ENCODE measurements around the gene HRK. TPM values are rescaled to one million over a fixed set of nuclear protein-coding genes. Genes with fewer than 3 reads are reported as not detected.

HRK gene
- total RNA-seq, 1 experiment from 2014 or later, result not detected

DNA sequence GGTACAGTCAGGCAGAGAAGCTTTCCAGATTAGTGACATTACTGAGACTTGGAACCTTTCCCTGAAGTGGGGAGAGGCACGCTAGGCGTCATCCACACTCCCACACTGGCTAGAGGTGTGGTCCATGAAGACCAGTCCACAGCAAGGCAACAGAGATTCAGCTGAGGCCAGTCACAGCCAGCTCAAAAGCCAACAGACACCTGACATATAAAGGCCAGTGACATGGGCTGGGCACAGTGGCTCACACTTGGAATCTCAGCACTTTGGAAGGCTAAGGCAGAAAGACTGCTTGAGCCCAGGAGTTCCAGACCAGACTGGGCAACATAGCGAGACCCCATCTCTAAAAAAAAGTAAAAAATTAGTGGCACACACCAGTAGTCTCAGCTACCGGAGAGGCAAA is 10.9 kb downstream of the HRK start:
- no peak for DNase-seq (ENCODE audit: low spot score)

DNA sequence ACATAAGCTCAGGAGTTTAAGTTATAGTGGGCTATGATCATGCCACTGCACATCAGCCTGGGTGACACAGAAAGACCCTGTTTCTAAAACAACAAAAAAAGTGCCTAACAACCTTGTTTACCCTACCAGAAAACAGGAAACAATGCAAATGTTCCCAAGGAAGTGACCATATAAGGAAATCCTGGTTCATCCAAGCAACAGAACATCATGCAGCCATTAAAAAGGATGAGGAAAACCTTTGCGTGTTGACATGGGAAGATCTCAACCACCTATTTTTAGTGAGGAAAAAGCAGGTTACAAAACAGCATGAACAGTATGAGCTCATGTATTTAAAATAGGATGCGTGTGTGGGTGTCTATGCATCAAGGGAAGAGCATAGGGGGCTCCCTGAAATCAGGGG is 13.7 kb downstream of the HRK start:
- no peak for DNase-seq (ENCODE audit: low spot score)

GRCh38 chr12:116864371-116865160 is 16.7 kb downstream of the HRK start:
- no peak for DNase-seq (ENCODE audit: low spot score)

GRCh38 chr12:116863275-116863767 is 17.9 kb downstream of the HRK start:
- peak; percentile 41 for DNase-seq (ENCODE audit: low spot score)

DNA sequence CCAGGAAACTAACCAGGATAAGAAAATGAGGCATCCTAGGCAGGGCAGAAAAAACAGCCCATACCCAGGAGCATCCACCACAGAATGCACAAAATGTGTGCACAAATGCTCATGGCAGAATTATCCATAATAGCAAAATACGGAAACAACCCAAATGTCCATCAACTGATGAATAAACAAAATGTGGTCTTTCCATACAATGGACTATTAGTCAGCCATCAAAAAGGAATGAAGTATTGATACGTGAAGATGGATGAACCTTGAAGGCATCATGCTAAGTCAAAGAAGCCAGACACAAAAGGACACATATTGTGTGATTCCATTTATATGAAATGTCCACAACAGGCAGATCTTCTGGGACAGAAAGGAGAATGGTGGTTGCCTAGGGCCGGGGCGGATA is 19.1 kb downstream of the HRK start:
- DNase-seq (ENCODE audit: low spot score), result no peak

GRCh38 chr12:116861320-116861719 is 19.9 kb downstream of the HRK start:
- no peak for DNase-seq (ENCODE audit: low spot score)

- DNase-seq (ENCODE audit: low spot score), result no peak
Measured at GRCh38 chr12:116860263-116860662, 21.0 kb downstream of the HRK start.

DNA sequence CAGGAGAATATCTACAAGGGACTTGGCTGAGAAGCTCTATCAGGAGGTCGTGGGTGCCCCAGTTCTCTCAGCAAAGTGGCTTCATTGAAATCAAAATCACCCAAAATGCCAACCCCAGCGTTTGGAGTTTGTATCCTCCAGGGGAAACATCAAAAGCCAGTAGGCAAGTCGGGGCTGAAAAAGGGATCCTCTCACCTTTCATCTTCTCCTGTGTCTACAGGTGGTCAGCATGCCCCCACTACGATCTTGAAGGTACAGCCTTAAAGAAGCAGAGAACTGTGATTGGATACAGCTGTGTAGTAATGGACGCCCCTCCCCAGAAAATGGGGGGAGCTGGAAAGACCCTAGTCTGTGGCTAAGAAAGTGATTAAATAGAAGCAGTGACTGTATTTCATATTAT is 22.2 kb downstream of the HRK start:
- DNase-seq (ENCODE audit: low spot score), result no peak

GRCh38 chr12:116856729-116857128 is 24.5 kb downstream of the HRK start:
- DNase-seq (ENCODE audit: low spot score), result no peak

GRCh38 chr12:116855744-116856470 is 25.3 kb downstream of the HRK start:
- no peak for DNase-seq (ENCODE audit: low spot score)

DNA sequence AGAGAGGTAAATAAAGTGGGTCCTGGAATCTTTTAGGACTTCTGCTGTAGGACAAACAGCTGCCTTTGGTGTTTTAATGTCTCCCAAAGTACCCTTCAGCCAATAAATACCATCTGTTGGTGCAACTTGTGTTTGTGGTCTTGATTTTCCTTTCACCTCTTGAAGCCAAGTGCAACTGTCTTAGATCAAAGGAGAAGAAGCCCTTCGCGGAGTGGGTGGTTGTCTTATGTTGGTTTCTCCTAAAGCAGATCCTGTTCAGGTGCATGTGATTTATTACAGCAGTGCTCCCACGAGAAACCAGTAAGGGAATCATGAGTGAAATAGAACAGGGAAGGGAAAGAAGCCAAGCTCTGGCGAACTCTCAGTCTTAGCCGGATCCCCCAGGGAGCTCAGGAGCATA is 27.7 kb downstream of the HRK start:
- no peak for DNase-seq (ENCODE audit: low spot score)

DNA sequence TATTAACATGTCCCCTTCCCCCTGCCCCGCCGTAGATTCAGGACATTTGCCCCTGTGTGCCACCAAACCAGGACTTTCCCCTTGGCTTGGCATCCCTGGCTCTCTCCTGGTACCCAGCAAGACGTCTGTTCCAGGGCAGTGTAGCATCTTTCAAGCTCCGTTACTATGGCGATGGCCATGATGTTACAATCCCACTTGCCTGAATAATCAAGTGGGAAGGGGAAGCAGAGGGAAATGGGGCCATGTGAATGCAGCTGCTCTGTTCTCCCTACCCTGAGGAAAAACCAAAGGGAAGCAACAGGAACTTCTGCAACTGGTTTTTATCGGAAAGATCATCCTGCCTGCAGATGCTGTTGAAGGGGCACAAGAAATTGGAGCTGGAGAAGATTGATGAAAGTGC is 28.9 kb downstream of the HRK start:
- DNase-seq (ENCODE audit: low spot score), result no peak

DNA sequence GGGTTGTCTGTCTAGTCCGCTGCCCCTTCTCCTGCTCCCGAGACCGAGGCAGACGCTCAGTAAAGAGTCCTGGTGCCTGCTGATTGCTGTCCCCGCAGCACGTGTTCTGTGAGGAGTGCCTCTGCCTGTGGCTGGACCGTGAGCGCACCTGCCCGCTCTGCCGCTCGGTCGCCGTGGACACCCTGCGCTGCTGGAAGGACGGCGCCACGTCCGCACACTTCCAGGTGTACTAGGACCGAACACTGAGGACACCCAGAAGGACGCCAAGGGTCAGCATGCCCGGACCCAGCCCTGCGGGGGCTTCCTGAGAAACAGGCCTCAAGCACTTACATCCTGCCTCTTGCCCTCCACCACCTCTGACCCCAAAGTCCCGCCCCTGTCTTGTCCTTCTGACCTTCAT is 32.0 kb downstream of the HRK start:
- no peak for DNase-seq (ENCODE audit: low spot score)

DNA sequence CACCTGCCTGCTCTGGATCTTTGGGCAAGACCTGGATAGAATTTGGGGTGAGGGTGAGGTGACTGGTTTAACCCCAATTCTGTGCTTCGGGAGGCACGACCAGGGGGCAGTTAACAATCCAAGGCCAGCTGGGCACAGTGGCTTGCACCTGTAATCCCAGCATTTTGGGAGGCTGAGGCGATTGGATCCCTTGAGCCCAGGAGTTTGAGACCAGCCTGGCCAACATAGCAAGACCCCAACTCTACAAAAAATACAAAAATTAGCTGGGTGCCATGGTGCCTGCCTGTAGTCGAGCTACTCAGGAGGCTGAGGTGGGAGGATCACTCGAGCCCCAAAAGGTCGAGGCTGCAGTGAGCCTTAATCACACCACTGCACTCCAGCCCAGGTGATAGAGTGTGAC is 38.2 kb downstream of the HRK start:
- no peak for DNase-seq (ENCODE audit: low spot score)

- no peak for DNase-seq (ENCODE audit: low spot score)
Measured at GRCh38 chr12:116839287-116839830, 41.9 kb downstream of the HRK start.

DNA sequence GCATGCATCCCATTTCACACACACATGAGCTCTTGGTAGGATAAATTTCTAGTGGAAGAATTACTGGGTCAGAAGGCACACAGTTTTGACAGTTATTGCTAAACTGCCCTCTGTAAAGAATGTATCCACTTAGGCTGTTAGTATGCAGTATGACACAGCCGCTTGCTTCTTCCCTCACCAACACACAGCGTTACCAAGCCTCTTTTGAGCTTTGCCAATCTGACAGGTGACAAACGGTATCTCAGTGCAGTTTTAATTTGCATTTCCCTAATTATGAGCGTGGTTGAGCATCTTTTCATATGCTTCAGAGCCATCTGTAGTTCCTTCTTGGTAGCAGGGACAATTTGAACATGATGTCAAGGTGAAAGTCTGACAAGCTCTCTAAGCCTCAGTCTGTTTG is 42.9 kb downstream of the HRK start:
- no peak for DNase-seq (ENCODE audit: low spot score)

DNA sequence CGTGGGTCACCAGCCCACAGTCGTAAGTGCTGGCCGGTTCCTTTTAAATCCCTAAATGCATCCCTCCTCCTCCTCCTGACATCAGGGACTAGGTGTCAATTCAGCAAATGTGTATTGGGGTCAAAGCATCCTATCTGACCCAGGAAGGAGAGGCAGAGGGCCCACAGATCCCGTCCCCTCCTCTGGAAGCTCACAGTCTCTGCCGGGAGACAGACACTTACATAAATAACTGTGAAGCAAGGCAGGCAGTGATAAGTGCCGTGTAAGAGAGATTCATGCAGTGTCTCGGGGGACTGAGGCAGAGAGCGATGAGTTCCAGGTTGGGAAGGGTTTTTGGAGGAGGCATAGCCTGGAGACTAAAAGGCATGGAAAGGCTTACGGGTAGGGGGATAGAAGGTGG is 44.1 kb downstream of the HRK start:
- no peak for DNase-seq (ENCODE audit: low spot score)

- DNase-seq (ENCODE audit: low spot score), result no peak
Measured at GRCh38 chr12:116835484-116835883, 45.8 kb downstream of the HRK start.

DNA sequence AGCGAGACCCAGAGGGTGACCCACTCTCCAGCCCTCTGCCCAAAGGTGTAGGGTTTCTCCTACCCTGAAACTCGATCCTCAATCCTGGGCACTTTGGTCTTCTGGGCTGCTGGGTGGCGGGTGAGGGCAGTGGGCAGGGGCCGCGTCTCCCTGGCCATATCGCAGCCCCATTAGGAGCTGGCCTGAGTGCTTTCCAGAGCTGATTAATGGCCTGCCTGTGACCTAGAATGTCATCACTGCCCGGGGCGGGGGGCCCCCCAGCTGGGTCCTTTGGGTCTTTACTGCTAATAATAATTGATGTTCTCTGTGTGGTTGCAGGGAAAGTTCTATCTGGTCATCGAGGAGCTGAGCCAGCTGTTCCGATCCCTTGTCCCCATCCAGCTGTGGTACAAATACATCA is 47.8 kb downstream of the HRK start:
- DNase-seq (ENCODE audit: low spot score), result no peak

DNA sequence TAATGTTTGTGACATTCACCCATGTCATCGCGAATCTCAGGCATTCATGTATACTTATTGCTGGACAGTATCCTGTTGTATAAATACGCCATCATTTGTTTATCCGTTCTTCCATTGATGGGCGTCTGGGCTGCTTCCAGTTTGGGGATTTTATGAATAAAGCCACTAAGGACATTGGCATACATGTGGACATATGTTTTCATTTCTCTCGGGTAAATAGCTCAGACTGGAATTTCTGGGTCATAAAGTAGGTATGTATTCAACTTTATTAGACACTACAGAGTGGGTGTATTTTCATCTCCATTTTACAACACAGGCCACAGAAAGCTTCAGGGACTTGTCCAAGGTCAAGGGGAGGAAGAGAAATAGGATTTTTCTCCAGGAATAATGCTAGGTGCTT is 48.9 kb downstream of the HRK start:
- DNase-seq (ENCODE audit: low spot score), result no peak

GRCh38 chr12:116827432-116827831 is 53.8 kb downstream of the HRK start:
- DNase-seq (ENCODE audit: low spot score), result no peak

DNA sequence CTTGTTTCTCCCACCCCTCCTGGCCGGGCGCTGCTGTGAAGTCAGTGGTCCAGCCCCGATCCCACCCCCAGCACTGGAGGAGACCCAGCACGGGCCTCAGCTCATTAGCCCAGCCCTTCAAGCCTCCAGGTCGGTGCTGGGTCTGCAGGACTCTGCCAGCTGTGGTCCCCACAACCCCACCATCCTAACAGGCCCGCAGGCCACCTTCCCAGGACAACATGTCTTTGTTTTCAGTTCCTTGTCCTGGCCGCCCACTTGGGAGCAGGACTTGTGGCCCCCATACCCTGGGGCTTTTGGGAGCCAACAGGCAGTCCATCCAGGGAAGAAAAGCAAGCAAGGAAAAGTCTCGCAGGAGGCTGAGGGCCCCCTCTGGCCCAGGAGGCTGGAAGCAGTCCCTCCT is 60.0 kb downstream of the HRK start:
- no peak for DNase-seq (ENCODE audit: low spot score)

Data from HT-29 (cell line).